Activated naive CD4-positive, alpha-beta T cell treated with anti-CD3 and anti-CD28 coated beads, Interleukin-2, amount 50 U/mL, for 16 hours (primary cell): ENCODE data around the gene UGCG.
"Not testable (repeated sequence)": the region's sequence is repeated elsewhere in the genome, so short reads cannot be mapped to it uniquely, and the experiment has no call there.

Source experiments
- DNase-seq: peaks from one replicate; pipeline ENCODE4 v3.0.0-alpha.2; 2020

UGCG gene

DNA sequence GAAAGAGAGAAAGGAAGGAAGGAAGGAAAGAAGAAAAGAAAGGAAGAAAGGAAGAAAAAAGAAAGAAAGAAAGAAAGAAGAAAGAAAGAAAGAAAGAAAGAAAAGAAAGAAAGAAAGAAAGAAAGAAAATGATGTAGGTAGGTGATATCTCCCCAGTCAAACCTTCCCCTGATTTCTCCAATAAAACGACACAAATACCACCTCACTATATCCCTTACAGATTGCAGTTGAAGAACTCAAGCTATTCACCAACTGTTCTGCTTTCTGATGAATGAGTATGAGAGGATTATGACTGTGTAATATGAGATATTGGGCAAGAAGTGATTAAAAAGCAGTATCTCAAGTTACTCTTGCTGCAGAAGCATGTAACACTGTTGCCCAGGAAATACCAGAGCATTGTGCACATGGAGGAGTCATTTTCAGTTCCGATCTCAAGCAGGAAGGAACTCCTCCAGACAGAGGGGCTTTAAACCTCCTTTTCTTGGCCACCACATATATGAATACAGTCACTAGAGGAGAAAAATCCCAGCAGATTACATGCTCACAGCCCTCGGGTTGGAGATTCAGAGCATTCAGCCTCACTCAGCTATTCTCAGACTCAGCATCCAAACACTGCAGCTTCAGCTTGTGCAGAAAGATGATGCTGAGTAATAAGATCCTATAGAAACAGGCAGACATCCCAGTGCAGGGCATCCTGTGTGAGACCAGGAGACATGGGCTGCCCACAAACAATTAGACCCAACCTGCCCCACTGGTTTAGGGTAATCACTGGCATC lies 61.4 kb downstream of the UGCG start:
- no peak for DNase-seq

DNA sequence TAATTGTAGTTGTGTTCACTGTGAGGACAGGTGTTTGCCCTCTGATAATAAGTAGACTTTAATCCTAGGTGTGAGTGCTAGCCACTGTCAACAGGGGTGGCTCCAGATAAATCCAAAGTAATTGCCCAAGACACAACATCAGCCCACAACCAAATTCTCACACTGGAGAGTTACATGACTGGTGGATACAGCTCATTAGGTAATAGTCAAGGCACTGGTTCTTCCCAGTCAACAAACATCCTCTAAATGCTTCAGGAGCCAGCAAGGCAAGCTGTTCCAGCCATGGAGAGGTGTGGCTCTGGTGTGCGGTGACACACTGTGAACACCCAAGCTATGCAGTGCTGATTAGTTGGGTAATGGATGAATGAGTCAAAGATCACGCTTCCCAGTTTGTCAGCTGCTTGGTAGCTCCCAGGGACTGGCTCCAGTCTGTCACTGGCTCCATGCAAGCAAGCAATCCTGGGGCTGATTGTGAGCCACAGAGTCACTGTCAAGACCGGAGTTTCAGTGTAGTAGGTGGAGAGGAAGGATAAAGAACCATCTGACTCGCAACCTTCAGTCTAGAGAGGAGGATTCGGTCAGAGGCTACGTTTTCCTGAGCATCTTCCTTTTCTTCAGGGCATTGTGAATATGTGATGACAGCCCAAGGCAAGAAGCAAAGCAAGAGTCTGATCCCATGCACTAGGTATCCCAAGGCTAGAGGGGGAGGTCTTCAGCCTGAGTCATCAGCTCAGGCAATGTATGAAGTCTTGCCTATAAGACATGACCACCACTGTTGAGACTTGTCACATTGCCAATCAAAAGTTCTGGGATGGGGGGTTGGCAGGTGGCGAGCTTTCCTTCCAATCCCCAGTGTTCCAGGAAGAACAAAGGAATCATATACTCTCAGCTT lies 63.1 kb downstream of the UGCG start:
- no peak for DNase-seq

DNA sequence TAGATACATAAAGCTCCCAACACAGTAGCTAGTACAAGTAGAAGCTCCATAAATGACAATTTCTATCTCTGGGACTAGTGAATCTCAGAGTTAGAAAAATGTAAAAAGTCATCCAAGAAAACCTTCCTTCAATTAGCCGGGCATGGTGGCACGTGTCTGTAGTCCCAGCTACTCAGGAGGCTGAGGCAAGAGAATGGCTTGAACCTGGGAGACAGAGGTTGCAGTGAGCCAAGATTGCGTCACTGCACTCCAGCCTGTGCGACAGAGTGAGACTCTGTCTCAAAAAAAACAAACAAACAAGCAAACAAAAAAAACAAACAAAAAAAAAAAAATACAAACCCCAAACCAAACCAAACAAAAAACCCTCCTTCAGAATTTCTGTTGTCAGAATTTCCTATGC lies 63.9 kb downstream of the UGCG start:
- DNase-seq: not testable (repeated sequence)

DNA sequence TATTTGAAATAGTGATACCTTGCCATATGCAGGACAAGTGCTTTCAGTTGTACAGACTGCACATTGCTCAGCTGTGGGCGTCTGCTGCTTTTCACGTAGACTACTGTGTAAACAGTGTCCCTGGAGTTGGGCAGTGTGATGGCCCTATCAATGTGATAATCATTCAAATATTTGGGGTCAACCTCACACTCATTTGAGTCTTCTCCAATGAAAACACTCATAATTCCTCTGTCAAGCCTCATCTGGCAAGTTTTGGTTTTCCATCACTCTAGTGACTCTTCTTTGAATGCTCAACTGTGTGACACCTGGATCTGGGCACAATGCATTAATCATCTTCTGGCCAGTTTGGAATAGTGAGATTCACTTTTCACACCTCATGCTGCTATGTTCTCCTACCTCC lies 64.4 kb downstream of the UGCG start:
- DNase-seq: no peak

DNA sequence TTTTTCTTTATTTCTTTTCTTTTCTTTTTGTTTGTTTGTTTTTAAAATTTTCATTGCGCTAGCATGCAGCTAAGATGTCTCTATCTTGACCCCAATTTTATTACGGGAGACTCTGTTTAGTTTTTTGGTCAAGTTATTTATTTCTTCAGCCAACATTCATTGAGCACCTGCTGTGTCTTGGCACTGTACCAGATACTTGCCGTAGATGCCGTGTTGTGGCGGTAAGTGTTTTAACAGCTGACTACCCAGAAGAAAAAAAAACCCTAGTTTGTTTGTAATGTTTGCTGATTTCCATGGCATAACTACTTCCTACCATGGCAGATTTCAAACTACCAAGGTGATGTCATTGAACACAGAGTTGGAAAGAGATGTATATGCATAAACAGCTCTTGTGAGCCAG lies 65.0 kb downstream of the UGCG start:
- DNase-seq: no peak

DNA sequence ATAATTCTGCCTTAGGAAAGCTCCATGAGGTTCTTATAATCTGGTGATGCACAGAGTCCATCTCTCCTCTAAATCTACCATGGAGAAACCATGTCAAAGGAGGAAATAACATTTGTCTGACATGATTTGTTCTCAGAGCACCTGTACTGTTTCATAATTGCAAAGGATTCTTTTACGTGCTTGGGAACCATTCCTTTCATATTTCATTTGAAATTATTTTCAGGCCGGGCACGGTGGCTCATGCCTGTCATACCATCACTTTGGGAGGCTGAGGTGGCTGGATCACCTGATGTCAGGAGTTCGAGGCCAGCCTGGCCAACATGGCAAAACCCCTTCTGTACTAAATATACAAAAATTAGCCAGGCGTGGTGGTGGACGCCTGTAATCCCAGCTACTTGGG lies 65.4 kb downstream of the UGCG start:
- no peak for DNase-seq

DNA sequence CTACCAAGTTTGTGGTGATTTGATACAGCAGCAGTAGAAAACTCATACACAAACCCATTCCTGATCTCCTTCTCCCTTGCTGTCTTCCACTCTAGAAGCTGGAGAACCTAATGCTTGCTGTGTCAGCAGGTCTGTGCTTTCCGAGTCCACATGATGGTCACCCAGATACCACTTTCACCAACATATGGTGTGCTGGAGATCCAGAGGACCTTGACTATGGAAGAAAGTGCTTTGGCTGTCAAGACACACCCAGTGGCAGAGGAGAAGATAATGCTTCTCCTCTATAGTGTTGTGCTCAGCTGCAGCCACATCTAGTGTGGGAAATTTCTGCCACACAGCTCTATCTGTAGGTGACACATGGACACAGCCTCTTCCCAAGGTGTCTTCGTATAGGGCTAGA lies 67.4 kb downstream of the UGCG start:
- no peak for DNase-seq

DNA sequence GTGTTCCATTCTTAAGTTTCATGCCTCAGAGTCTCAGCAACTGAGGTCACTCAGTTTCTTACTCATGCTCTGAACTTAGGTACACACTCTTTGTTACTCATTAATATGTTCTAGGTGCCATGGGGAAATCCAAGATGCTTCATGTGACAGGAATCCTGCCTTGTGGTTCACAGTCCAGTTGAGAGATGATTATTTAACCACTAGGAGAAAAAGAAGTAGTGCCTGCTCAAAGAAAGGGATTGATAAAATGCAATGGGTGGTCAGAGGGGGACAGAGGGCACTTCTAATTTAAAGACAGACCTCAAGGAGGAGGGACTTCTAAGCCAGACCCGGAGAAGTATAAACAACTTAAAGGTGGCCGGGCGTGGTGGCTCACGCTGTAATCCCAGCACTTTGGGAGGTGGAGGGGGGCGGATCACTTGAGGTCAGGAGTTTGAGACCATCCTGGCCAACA lies 69.0 kb downstream of the UGCG start:
- no peak for DNase-seq

DNA sequence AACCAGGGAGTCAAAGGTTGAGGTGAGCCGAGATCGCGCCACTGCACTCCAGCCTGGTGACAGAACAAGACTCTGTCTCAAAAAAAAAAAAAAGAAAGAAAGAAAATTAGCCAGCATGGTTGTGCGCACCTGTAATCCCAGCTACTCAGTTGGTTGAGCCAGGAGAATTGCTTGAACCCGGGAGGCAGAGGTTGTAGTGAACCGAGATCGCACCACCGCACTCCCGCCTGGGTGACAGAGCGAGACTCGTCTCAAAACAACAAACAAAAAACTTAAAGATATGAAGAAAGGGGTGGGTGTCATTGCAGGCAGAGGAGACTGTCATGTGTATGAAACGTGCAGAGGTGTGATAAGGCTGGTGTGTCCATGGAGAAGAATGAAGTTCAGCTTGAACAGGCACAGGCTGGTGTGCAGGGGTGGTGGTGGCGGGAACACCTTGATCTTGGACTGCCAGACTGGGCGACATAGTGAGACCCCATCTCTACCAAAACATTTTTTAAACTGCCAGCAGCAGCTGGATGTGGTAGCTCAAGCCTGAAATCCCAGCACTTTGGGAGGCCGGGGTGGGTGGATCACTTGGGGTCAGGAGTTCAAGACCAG lies 69.6 kb downstream of the UGCG start:
- DNase-seq: no peak

DNA sequence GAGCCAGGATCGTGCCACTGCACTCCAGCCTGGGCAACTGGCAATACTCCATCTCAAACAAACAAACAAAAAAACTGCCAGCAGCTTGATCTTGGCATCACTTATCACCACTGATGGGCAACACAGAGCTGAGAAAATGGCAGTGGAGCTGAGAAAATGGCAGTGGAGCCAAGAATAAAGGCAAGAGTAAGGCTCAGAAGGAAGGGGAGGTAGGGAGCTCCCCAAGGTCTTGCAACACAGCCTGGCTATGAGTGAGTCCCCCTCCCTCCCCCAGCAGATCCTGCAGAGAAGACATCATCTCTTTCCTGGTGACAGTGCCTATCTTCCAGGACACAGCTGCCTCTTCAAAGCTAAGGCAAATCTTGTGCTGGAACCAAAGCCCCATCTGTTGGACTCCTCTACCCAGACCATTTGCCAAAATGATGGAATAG lies 70.3 kb downstream of the UGCG start:
- DNase-seq: no peak

DNA sequence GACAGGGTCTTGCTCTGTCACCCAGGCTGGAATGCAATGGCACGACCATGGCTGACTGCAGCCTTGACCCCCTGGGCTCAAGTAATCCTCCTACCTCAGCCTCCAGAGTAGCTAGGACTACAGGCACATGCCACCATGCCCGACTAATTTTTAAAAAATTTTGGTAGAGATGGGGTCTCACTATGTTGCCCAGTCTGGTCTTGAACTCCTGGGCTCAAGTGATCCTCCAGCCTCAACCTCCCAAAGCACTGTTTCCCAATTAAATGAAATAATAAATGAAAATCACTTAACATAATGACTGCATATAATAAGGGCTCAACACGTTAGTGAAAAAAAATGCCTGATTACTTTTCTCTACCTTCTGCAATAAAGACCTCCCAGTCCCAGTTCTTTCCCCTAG lies 71.0 kb downstream of the UGCG start:
- DNase-seq: no peak

DNA sequence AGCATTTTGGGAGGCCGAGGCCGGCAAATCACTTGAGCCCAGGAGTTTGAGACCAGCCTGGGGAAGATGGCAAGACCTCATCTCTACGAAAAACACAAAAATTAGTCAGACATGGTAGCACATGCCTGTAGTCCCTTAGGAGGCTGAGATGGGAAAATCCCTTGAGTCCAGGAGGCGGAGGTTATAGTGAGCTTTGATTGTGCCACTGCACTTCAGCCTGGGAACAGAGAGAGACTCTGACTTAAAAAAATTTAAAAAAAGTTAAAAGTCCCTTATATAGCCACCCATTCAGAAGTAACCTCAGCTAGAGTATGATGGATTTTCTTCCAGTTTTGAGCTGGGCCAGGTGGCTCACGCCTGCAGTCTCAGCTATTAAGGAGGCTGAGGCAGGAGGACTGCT lies 72.4 kb downstream of the UGCG start:
- DNase-seq: no peak

DNA sequence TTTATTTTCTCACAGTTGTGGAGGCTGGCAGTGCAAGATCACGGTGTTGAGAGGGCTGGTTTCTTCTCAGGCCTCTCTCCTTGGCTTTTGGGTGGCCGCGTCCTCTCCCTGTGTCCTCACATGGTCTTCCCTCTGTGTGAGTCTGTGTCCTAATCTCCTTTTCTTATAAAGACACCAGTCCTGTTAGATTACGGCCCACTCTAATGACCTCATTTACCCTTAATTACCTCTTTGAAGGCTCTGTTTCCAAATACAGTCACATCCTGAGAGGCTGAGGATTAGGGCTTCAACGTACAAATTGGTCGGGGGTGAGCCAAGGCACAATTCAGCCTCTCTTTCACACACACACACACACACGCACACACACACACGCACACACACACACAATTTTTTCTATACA lies 73.0 kb downstream of the UGCG start:
- no peak for DNase-seq

DNA sequence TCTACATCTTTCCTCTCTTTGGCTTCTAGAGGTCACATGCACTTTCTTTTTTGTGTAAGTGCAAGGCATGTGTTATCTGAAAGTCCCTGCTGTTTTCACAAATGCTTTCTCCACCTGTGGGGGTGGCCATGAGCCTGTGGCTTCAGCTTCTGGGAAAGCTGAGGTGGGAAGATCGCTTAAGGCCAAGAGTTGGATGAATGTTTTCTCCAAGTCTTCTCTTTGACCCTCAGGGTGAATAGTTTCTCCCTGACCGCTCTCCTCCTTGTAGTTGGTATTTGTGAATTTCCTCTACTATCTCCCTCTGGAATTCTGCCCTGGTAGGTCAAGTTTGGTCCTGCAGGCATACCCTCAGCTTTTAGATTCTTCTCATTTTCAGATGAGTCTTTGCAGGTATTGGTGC lies 74.2 kb downstream of the UGCG start:
- DNase-seq: no peak

DNA sequence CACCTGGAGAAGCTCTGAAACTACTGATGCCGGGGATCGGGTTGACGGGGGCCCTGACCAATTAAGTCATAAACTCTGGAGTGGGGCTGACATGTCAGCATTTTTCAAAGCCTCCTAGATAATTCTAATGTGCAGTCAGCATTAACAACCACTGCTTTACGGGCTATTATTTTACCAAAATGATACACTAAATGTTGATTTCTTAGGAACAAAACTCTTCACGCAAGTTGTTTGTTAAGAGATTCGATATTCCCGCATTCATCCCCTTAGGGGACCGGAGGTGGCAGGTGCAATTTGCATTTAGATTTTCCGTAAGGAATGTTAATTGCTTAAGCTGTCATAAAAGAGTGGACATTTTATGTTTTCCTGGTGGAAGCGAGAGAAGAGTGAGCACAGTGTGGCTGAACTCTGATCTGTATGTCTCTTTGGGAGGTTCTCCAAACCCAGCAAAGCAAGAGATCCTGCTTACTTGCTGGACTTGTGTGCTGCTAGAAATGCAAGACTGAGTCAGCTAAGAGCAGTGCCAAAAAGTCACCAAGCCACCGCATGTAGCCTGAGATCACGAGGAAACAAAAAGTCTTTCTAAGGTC lies 77.6 kb downstream of the UGCG start:
- no peak for DNase-seq

DNA sequence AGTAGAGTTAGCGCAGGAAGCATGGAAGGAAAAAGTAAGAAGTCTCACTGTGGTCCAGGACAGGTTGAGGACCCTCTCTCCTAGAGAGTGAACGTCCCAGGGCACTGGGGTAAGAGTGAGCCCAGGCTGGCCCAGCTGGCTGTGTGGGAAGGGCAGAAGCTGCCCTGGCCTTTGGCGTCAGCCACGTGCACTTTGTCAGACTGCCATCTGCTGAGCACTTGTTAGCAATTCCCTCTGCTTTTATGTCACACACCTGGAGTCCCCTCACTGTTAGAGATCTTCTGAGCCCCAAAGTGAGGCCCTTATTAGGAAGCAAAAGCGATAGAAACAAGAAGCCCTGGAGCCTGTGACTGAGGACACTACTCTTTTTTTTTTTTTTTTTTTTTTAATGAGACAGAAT lies 79.1 kb downstream of the UGCG start:
- peak; percentile 21 for DNase-seq

DNA sequence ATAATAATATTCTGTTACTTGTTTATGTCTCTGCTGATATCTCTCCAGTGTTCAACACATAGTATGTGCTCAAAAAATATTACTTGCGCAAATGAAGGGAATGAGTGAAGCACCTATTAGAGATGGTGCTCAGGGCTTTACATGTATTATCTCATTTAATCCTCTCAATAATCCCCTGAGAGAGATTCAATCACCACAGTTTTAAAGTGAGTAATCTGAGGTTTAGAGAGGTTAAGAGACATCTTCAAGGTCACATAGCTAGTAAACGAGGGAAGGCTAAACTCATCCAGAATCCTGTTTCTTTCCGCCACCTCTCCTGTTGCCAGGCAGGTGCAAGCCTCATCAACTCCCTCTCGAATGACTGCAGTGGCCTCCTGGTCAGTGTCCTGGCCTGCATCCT lies 82.0 kb downstream of the UGCG start:
- DNase-seq: no peak

DNA sequence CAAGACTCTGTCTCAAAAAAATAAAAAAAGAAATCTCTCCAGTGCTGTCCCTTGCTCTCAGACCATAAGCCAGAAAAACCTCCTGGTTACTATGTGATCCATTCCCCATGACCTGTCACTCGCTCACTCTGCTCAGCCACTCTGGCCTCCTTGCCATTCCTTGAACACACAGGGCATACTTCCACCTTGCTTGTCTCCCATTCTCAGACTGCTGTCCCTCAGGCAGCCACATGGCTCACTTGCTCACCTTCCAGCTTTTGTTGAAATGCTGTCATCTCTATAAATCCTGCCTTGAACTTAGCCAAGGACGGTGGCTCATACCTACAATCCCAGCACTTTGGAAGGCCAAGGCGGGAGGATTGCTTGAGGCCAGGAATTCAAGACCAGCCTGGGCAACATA lies 82.9 kb downstream of the UGCG start:
- no peak for DNase-seq

DNA sequence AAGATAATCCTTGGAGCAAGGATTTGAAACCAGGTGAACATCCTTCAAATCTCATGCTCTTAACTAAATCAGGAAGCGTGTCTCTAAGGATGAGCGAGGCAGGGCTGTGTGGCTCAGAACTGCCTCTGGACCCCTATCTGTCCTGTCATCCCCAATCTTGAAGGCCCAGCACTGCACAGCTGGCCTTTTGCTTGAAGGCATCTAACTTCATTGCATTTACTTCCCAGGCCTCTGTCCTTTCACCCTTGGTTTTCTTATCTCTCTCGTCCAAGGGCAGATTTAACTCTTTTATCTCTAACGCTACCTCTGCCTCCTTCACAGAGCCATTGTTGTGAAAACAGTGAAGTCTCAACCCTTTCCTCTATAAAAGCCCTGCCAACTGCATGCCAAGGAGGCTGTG lies 83.8 kb downstream of the UGCG start:
- DNase-seq: no peak

DNA sequence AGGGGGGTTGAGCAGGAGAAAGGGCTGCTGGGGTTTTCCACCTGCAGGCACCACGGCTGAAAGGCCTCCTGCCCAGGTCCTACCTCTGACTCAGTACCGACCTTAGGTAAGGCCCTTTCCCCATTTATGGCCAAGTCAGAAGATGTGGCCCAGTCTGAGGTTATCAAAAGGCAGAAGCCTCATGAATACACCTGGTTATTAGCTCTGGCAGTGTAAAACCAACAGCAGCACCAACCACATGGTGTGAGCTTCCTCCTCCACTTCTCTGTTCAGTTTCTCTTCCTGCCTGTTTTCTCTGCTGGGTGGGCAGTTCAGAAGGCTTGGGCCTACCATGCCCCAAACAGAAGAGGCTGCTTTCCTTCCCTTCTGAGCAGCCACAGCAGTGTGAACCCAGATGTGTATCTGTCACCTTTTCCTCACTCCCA lies 86.9 kb downstream of the UGCG start:
- DNase-seq: no peak

DNA sequence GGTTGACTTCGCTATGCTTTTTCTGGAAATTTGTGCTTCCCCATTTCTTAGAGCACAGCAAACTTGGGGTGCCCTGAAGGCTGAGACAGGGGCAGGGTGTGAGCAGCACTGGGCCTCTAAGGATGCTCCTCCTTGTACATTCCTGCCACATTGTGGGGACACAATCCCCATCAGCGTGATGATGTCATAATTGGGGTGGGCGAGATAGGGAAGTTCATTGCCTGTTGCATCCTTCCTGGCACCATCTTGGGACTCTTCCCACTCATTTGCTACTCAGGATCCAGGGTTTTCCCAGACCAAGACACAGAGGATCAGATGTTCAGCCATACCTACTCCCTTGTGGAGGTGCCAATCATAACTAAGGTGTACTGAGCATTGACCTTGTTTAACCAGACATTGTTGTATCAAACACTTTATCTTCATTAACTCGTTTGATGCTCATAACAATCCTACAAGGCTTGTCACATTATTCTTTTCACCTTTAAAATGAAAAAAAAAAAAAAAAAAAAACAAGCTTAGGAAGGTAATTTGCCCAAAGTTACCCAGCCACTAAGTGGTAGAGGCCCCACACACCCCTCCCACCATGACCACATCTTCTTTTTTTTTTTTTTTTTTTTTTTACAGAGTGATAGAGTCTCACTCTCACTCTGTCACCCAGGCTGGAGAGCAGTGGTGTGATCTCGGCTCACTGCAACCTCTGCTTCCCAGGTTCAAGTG lies 87.6 kb downstream of the UGCG start:
- DNase-seq: no peak
